Breast epithelium (tissue), 4 donors: ENCODE results near the gene HCRTR2. TPM values are rescaled to one million over a fixed set of nuclear protein-coding genes. Genes with fewer than 3 reads are reported as not detected.

Source experiments
- DNase-seq, 2 donors: peaks; one replicate each; pipeline ENCODE4 v3.0.0-alpha.2; 2019; ENCODE audit warnings: low spot score in 2 of 2
- H3K27ac ChIP-seq, 2 donors: fragments of 200-600 bp; sonication (generic) in 1 of 2; one replicate each; pipeline ENCODE4 v1.5.1; 2016 to 2019; ENCODE audit warnings: mild to moderate bottlenecking in 1 of 2
- H3K27me3 ChIP-seq, 2 donors: fragments of 200-600 bp; sonication (generic) in 1 of 2; one replicate each; pipeline versions ENCODE4 v1.5.1 to v1.6.0; 2017 to 2019; ENCODE audit warnings: control low read depth in 1 of 2, mild to moderate bottlenecking in 1 of 2
- H3K36me3 ChIP-seq: fragments of 200-600 bp; one replicate; pipeline ENCODE4 v1.5.1; 2019
- H3K4me1 ChIP-seq, 2 donors: fragments of 200-600 bp; sonication (generic); one replicate each; pipeline ENCODE4 v1.5.1; 2016 to 2019; ENCODE audit warnings: control low read depth in 1 of 2
- H3K4me3 ChIP-seq, 3 donors: fragments of 200-600 bp; sonication (generic); 1 replicate in 2 of 3; 2 replicates in 1 of 3; pipeline ENCODE4 v1.5.1; 2016 to 2019; ENCODE audit warnings: mild to moderate bottlenecking in 3 of 3, moderate library complexity in 2 of 3
- H3K9me3 ChIP-seq, 2 donors: fragments of 200-600 bp; sonication (generic) in 1 of 2; one replicate each; pipeline ENCODE4 v1.5.1; 2016 to 2019; ENCODE audit warnings: control low read depth in 1 of 2
- CTCF ChIP-seq, 3 donors: fragments of 450-650 bp; IDR thresholded peaks; one replicate each; pipeline ENCODE4 v1.5.1; 2016 to 2017; ENCODE audit warnings: antibody characterized with exemption in 3 of 3, mild to moderate bottlenecking in 3 of 3, moderate library complexity in 3 of 3
- POLR2A ChIP-seq: fragments of 450-650 bp; IDR thresholded peaks from one replicate; pipeline ENCODE4 v1.6.1; 2016; ENCODE audit warnings: antibody characterized with exemption, mild to moderate bottlenecking, moderate library complexity
- POLR2AphosphoS5 ChIP-seq, 3 donors: sonication (generic); formaldehyde crosslinking; IDR thresholded peaks; one replicate each; pipeline ENCODE4 v1.6.1; 2017; ENCODE audit warnings: antibody characterized with exemption in 3 of 3
- intact Hi-C: fragments of 100-400 bp; cut with DNase I; formaldehyde crosslinking; loops from one replicate; pipeline ENCODE4 v1.15.1; 2023; ENCODE audit warnings: low total_unique reads
- total RNA-seq, 3 donors: library from RNA; depleted of rRNA; stranded (reverse); fragments of >200 nt; gene quantifications; one replicate each; pipeline ENCODE4 v1.1.0, GENCODE V29; 2016

HCRTR2 gene
- total RNA-seq, 3 donors from 2014 or later: not detected

GRCh38 chr6:55319961-55320695, 145.8 kb downstream of the HCRTR2 start:
- no peak for DNase-seq
- Histone ChIP-seq H3K27ac (no peak overlapping the region), H3K4me1 (no peaks in the 10 kb centered on the region), H3K27me3 (no peaks in the 10 kb centered on the region), H3K4me3 (no peak overlapping the region), H3K9me3 (no peaks in the 10 kb centered on the region), H3K36me3 (no peaks in the 10 kb centered on the region)
- intact Hi-C loops: no loop called here
- TF ChIP-seq CTCF (IDR thresholded peaks at IDR 0.05): no peak
- no peak for TF ChIP-seq POLR2AphosphoS5 (IDR thresholded peaks at IDR 0.05)
- no peak for TF ChIP-seq POLR2A

GRCh38 chr6:55320696-55321086, 146.4 kb downstream of the HCRTR2 start:
- Histone ChIP-seq H3K9me3 (no peaks in the 10 kb centered on the region), H3K36me3 (no peaks in the 10 kb centered on the region), H3K27ac (no peak overlapping the region), H3K4me3 (no peak overlapping the region), H3K27me3 (no peaks in the 10 kb centered on the region), H3K4me1 (no peaks in the 10 kb centered on the region)
- intact Hi-C loops: no loop called here
- no peak for TF ChIP-seq POLR2AphosphoS5 (IDR thresholded peaks at IDR 0.05)
- TF ChIP-seq CTCF (IDR thresholded peaks at IDR 0.05): no peak
- no peak for TF ChIP-seq POLR2A
- no peak for DNase-seq

DNA sequence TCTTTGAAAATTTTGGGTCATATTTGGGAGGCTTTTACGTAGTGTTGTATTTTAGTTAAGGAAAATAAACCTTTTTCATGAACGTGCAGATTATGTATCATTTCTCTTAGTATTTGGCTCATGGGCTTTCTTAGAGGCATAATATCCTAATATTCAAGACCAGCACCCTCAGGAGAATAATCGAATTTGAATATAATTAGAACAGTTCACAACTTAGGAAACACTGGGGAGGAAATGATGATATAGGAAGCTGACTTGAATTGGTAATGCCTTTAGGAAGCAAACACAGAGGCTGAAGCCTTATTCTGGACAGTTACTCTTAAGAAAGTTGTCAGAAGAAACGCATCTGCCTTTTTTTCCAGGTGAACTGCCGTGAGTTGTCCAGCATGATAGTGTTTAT, 152.9 kb downstream of the HCRTR2 start, which contains the start of gene GFRAL:
TSS of gene GFRAL (plus strand) at position 301 of the 400 bp plus-strand sequence. CDS start at position 387, 86 bp downstream.
- Histone ChIP-seq H3K9me3 (no peaks in the 10 kb centered on the region), H3K27ac (no peak within 1 kb of the TSS), H3K36me3 (no peaks in the 10 kb centered on the region), H3K4me1 (no peaks in the 10 kb centered on the region), H3K27me3 (no peaks in the 10 kb centered on the region), H3K4me3 (no peak within 1 kb of the TSS)
- no peak for TF ChIP-seq POLR2AphosphoS5 (IDR thresholded peaks at IDR 0.05)
- no peak for TF ChIP-seq CTCF (IDR thresholded peaks at IDR 0.05)
- TF ChIP-seq POLR2A: no peak
- DNase-seq: no peak
- intact Hi-C loops: no loop called here

Other genes starting within 250 kb of the HCRTR2 start
- gene GFRAL, start 153.0 kb downstream of the HCRTR2 start, total RNA-seq: not detected